Ecto neural progenitor cell (in vitro differentiated cells): Measurements from ENCODE around the gene FCHSD2.
A peak's percentile ranks its signal among the peaks of the same experiment; 100 is the strongest.
"Not testable (repeated sequence)": the region's sequence is repeated elsewhere in the genome, so short reads cannot be mapped to it uniquely, and the experiment has no call there.

ENCODE experiments used
- DNase-seq: peaks from one replicate; pipeline ENCODE4 v3.0.0-alpha.2; 2018; ENCODE audit warnings: low spot score

FCHSD2 gene

GRCh38 chr11:72817966-72818365 is 324.2 kb downstream of the FCHSD2 start:
- DNase-seq, result no peak

GRCh38 chr11:72816404-72816990 is 325.6 kb downstream of the FCHSD2 start:
- DNase-seq, result peak; percentile 46

GRCh38 chr11:72815110-72815618 is 327.0 kb downstream of the FCHSD2 start:
- no peak for DNase-seq

- peak; percentile 93 for DNase-seq
These were observed 327.6 kb downstream of the FCHSD2 start, which contains the start of gene ATG16L2 for GRCh38 chr11:72814286-72815109. Gene ATG16L2 (plus strand): TSS chr11:72814411. CDS start chr11:72814446, 35 bp downstream.

GRCh38 chr11:72813740-72814285 is 328.3 kb downstream of the FCHSD2 start:
- DNase-seq, result no peak

GRCh38 chr11:72812967-72813739 is 329.0 kb downstream of the FCHSD2 start:
- peak; percentile 71 for DNase-seq

GRCh38 chr11:72812604-72812966 is 329.5 kb downstream of the FCHSD2 start:
- no peak for DNase-seq

- not testable (repeated sequence) for DNase-seq
These were observed 330.4 kb downstream of the FCHSD2 start for GRCh38 chr11:72811686-72812085.

GRCh38 chr11:72808331-72808798 is 333.8 kb downstream of the FCHSD2 start:
- no peak for DNase-seq

GRCh38 chr11:72807792-72808191 is 334.3 kb downstream of the FCHSD2 start:
- no peak for DNase-seq

GRCh38 chr11:72807021-72807693 is 335.0 kb downstream of the FCHSD2 start:
- no peak for DNase-seq

GRCh38 chr11:72806378-72806777 is 335.7 kb downstream of the FCHSD2 start:
- DNase-seq, result not testable (repeated sequence)

- DNase-seq, result no peak
These were observed 336.9 kb downstream of the FCHSD2 start for GRCh38 chr11:72805216-72805615.

- no peak for DNase-seq
These were observed 339.3 kb downstream of the FCHSD2 start for GRCh38 chr11:72802822-72803221.

- no peak for DNase-seq
These were observed 342.7 kb downstream of the FCHSD2 start for GRCh38 chr11:72799441-72799840.

- DNase-seq, result no peak
These were observed 343.8 kb downstream of the FCHSD2 start for GRCh38 chr11:72798361-72798760.

GRCh38 chr11:72793425-72794367 is 348.4 kb downstream of the FCHSD2 start, which contains the start of gene STARD10:
Gene STARD10 (minus strand): TSS chr11:72794047. CDS start chr11:72781181, 12,866 bp downstream.
- DNase-seq, result peak; percentile 97

- peak; percentile 46 for DNase-seq
These were observed 349.1 kb downstream of the FCHSD2 start for GRCh38 chr11:72793076-72793424.

GRCh38 chr11:72792437-72793021 is 349.6 kb downstream of the FCHSD2 start:
- no peak for DNase-seq

GRCh38 chr11:72791228-72791627 is 350.9 kb downstream of the FCHSD2 start:
- not testable (repeated sequence) for DNase-seq
